Measurements from ENCODE around the gene CERS2.

- TF ChIP-seq CTCF (conservative IDR thresholded peaks at IDR 0.05 in 1 of 2, IDR thresholded peaks at IDR 0.05 in 1 of 2; ENCODE audit: extremely low read depth in 1 of 2, insufficient read depth in 1 of 2, low read depth in 1 of 2, low read length in 2 of 2) (no peak), EZH2 (IDR thresholded peaks at IDR 0.05; ENCODE audit: borderline replicate concordance, low read length) (no peak)
Measured at GRCh38 chr1:150969626-150970025, 5.0 kb downstream of the CERS2 start.

Data from mammary epithelial cell (primary cell).